Esophagus muscularis mucosa (tissue), 4 donors: Measurements from ENCODE around the gene SHROOM2. TPM values are rescaled to one million over a fixed set of nuclear protein-coding genes. Genes with fewer than 3 reads are reported as not detected.

Source experiments
- small RNA-seq, 3 donors: library from RNA; depleted of rRNA; stranded (forward); fragments of <200 nt; gene quantifications; one replicate each; pipeline ENCODE3, GENCODE V24; 2016
- total RNA-seq, 4 donors: library from RNA; depleted of rRNA; stranded (reverse); fragments of >200 nt; gene quantifications; one replicate each; pipeline versions ENCODE4 v1.1.0 to v1.2.1, GENCODE V29; 2016

Gene SHROOM2
- total RNA-seq, 4 donors from 2014 or later = 0.42 to 2.7 (median 1.4) TPM

Small RNA genes within 50 kb of the gene (small RNA-seq; reads per million reads assigned to genes)
- gene RF00019 = 0 reads per million in 3 donors

Other genes starting within 250 kb of the SHROOM2 start
- gene GPR143, start 20.6 kb upstream of the SHROOM2 start, total RNA-seq = under 1 TPM in 1 of 4 donors, not detected in 3; 0.29 TPM
- gene CLDN34, start 180.9 kb downstream of the SHROOM2 start, total RNA-seq = under 1 TPM in 1 of 4 donors, not detected in 3; 0.66 TPM